ENCODE results near the gene CFLAR. TPM values are rescaled to one million over a fixed set of nuclear protein-coding genes. Genes with fewer than 3 reads are reported as not detected.

Gene CFLAR
- total and polyA plus RNA-seq, 4 donors, result 24.4 to 169 (median 45.5) TPM

DNA sequence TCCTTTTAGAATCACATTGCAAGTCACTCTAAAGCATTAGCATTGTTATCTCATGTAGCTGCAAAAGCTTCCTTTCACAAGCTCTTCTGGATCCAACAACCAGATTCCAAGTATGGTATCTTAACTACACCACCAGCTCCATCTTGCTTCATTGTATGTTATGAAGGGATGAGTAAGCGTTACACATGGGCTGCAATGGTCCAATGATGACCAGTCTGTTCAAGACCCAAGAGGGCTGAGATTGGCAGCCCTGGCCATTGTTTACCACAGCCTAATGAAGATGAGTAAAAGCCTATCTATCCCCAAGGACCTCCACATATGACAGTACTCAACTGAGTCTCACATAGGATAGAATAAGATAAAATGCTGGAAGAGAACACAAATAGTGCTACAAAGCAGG, 6.3 kb downstream of the CFLAR start:
- no peaks in the 10 kb centered on the region for H3K27me3 ChIP-seq (ENCODE audit: control insufficient read depth in 4 of 4, insufficient read depth in 4 of 4, low read length in 3 of 4)
- TF ChIP-seq EGR1 (IDR thresholded peaks at IDR 0.05; ENCODE audit: low read depth in 2 of 2), result no peak
- no peak for TF ChIP-seq SP1 (IDR thresholded peaks at IDR 0.05)
- TF ChIP-seq RXRA (IDR thresholded peaks at IDR 0.05), result no peak
- peak overlapping the region in 1 of 2 donors; percentile 36 for H3K27ac ChIP-seq (ENCODE audit: low read depth in 1 of 2, low read length in 2 of 2)
- H3K9ac ChIP-seq (ENCODE audit: low read depth in 1 of 2, low read length in 2 of 2), result no peak overlapping the region
- H3K9me3 ChIP-seq (ENCODE audit: control insufficient read depth in 4 of 4, low read length in 3 of 4), result no peaks in the 10 kb centered on the region
- 86% methylated on average over 1 of the region's 1 CpG for WGBS
- H3K4me3 ChIP-seq (ENCODE audit: low read depth in 1 of 3, low read length in 3 of 3), result no peak overlapping the region
- peaks cover 20 to 79% (median 65%) of the 10 kb centered on the region in 4 donors for H3K4me1 ChIP-seq (ENCODE audit: control insufficient read depth in 4 of 4, insufficient read depth in 4 of 4, low read length in 3 of 4)
- DNase-seq (ENCODE audit: low spot score), result no peak
- peaks cover 0 to 3% (median 0%) of the 10 kb centered on the region in 4 donors for H3K36me3 ChIP-seq (ENCODE audit: control insufficient read depth in 4 of 4, insufficient read depth in 3 of 4, low read depth in 1 of 4, low read length in 3 of 4)

DNA sequence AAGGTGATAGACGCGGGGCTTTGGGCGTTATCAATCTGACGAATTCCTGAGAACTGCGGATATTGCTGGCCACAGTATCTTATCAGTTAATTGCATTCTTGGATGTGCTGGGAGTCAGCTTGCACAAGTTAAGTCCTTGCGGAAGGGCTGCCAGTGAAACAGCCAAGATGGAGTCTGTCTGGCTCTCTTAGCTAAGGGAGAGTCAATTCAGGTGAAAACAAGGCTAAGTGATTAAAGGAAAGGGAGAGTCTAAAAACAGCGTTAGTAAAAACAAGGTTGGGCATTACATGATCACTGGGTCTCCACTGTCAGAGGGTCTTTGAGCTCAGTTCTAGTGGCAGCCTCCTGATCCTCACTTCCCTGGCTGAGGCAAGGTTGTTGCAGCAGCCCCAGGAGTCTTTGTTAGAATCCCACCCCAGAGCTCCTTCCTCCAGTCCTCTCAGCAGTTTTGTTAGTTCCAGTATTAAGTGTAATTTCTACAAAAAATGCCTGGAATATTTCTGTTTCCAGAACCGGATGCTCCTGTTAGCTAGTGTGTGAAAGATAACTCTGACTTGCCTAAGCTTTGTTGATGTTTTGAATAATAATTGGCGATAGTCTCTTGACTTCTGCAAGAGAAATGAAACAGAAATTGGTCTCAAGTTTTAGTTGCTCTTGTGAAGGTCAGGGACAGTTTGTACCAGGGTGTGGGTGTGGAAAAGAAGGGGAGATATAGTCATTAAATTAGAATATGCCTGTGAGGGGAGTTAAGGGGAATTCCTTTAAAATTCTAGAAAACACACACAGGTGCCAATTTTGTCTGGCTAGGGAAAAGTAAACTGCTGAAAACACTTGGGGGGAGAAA, 10.6 kb downstream of the CFLAR start:
- Histone ChIP-seq H3K9ac (ENCODE audit: low read depth in 1 of 2, low read length in 2 of 2) (peak overlapping the region in 1 of 2 donors; percentile 36), H3K36me3 (ENCODE audit: control insufficient read depth in 4 of 4, insufficient read depth in 3 of 4, low read depth in 1 of 4, low read length in 3 of 4) (peaks cover 0 to 3% (median 0%) of the 10 kb centered on the region in 4 donors), H3K9me3 (ENCODE audit: control insufficient read depth in 4 of 4, low read length in 3 of 4) (no peaks in the 10 kb centered on the region), H3K27ac (ENCODE audit: low read depth in 1 of 2, low read length in 2 of 2) (peak overlapping the region; percentile 65 to 72), H3K4me3 (ENCODE audit: low read depth in 1 of 3, low read length in 3 of 3) (no peak overlapping the region), H3K27me3 (ENCODE audit: control insufficient read depth in 4 of 4, insufficient read depth in 4 of 4, low read length in 3 of 4) (no peaks in the 10 kb centered on the region), H3K4me1 (ENCODE audit: control insufficient read depth in 4 of 4, insufficient read depth in 4 of 4, low read length in 3 of 4) (peaks cover 24 to 70% (median 59%) of the 10 kb centered on the region in 4 donors)
- WGBS, result 26% methylated on average over 9 of the region's 9 CpGs
- no peak for DNase-seq (ENCODE audit: low spot score)
- TF ChIP-seq, protein P1, sequence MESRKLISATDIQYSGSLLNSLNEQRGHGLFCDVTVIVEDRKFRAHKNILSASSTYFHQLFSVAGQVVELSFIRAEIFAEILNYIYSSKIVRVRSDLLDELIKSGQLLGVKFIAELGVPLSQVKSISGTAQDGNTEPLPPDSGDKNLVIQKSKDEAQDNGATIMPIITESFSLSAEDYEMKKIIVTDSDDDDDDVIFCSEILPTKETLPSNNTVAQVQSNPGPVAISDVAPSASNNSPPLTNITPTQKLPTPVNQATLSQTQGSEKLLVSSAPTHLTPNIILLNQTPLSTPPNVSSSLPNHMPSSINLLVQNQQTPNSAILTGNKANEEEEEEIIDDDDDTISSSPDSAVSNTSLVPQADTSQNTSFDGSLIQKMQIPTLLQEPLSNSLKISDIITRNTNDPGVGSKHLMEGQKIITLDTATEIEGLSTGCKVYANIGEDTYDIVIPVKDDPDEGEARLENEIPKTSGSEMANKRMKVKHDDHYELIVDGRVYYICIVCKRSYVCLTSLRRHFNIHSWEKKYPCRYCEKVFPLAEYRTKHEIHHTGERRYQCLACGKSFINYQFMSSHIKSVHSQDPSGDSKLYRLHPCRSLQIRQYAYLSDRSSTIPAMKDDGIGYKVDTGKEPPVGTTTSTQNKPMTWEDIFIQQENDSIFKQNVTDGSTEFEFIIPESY (IDR thresholded peaks at IDR 0.05), result no peak
- TF ChIP-seq FOXA2 (IDR thresholded peaks at IDR 0.05) (no peak), NR2F2 (IDR thresholded peaks at IDR 0.05) (peak; percentile 84), RXRA (IDR thresholded peaks at IDR 0.05) (peak in 1 of 2 donors; percentile 17), SP1 (IDR thresholded peaks at IDR 0.05) (peak; percentile 59)
- TF ChIP-seq, protein P2, sequence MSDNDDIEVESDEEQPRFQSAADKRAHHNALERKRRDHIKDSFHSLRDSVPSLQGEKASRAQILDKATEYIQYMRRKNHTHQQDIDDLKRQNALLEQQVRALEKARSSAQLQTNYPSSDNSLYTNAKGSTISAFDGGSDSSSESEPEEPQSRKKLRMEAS (IDR thresholded peaks at IDR 0.05), result no peak

DNA sequence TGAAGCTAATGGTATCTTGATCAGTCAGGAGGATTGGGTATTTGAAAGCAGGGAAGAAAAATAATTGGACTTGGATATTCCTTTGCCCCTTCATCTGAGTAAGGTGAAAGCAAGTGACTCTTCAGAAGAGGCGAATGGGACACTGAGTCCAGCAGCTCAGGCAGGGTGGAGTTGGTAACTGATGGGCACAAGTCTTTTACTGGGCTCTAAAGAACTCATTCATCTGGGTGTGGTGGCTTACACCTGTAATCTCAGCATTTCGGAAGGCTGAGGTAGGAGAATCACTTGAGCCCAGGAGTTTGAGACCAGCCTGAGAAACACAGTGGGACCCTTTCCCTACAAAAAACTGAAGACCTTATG, 11.2 kb downstream of the CFLAR start:
- no peak for DNase-seq (ENCODE audit: low spot score)
- peaks cover 24 to 64% (median 54%) of the 10 kb centered on the region in 4 donors for H3K4me1 ChIP-seq (ENCODE audit: control insufficient read depth in 4 of 4, insufficient read depth in 4 of 4, low read length in 3 of 4)
- 78% methylated on average over 2 of the region's 2 CpGs for WGBS
- TF ChIP-seq, protein P3, sequence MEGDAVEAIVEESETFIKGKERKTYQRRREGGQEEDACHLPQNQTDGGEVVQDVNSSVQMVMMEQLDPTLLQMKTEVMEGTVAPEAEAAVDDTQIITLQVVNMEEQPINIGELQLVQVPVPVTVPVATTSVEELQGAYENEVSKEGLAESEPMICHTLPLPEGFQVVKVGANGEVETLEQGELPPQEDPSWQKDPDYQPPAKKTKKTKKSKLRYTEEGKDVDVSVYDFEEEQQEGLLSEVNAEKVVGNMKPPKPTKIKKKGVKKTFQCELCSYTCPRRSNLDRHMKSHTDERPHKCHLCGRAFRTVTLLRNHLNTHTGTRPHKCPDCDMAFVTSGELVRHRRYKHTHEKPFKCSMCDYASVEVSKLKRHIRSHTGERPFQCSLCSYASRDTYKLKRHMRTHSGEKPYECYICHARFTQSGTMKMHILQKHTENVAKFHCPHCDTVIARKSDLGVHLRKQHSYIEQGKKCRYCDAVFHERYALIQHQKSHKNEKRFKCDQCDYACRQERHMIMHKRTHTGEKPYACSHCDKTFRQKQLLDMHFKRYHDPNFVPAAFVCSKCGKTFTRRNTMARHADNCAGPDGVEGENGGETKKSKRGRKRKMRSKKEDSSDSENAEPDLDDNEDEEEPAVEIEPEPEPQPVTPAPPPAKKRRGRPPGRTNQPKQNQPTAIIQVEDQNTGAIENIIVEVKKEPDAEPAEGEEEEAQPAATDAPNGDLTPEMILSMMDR (IDR thresholded peaks at IDR 0.05; ENCODE audit: low read depth, low read length, missing input control), result no peak
- TF ChIP-seq YY1 (IDR thresholded peaks at IDR 0.05), result peak; percentile 4
- H3K9me3 ChIP-seq (ENCODE audit: control insufficient read depth in 4 of 4, low read length in 3 of 4), result no peaks in the 10 kb centered on the region
- peak overlapping the region; percentile 65 to 72 for H3K27ac ChIP-seq (ENCODE audit: low read depth in 1 of 2, low read length in 2 of 2)
- no peaks in the 10 kb centered on the region for H3K27me3 ChIP-seq (ENCODE audit: control insufficient read depth in 4 of 4, insufficient read depth in 4 of 4, low read length in 3 of 4)
- H3K36me3 ChIP-seq (ENCODE audit: control insufficient read depth in 4 of 4, insufficient read depth in 3 of 4, low read depth in 1 of 4, low read length in 3 of 4), result peaks cover 0 to 8% (median under 1%) of the 10 kb centered on the region in 4 donors
- peak overlapping the region in 1 of 2 donors; percentile 36 for H3K9ac ChIP-seq (ENCODE audit: low read depth in 1 of 2, low read length in 2 of 2)
- H3K4me3 ChIP-seq (ENCODE audit: low read depth in 1 of 3, low read length in 3 of 3), result no peak overlapping the region
